WI38 (cell line): ENCODE data around the gene TNFAIP8L3.

Source experiments
- H3K4me3 ChIP-seq: 2 replicates; pipeline ENCODE4 v1.5.1; 2011; ENCODE audit warnings: low read depth, mild to moderate bottlenecking, control low read depth, low read length
- TF ChIP-seq, protein P1 (sequence below): IDR thresholded peaks from 2 replicates; pipeline ENCODE4 v1.5.1; 2012; ENCODE audit warnings: low read depth, mild to moderate bottlenecking, control low read depth, low read length

Gene TNFAIP8L3

DNA sequence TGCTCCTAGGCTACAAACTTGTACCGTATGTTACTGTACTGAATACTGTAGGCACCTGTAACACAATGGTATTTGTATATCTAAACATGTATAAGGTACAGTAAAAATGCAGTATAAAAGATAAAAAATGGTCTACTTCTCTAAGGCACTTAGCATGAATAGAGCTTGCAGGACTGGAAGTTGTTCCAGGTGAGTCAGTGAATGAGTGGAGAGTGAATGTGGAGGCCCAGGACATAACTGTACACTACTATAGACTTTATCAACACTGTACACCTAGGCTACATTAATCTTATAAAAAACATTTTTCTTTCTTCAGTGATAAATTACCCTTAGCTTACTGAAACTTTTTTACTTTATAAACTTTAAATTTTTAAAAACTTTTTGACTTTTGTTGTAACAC lies 12.5 kb downstream of the TNFAIP8L3 start:
- TF ChIP-seq, protein P1, sequence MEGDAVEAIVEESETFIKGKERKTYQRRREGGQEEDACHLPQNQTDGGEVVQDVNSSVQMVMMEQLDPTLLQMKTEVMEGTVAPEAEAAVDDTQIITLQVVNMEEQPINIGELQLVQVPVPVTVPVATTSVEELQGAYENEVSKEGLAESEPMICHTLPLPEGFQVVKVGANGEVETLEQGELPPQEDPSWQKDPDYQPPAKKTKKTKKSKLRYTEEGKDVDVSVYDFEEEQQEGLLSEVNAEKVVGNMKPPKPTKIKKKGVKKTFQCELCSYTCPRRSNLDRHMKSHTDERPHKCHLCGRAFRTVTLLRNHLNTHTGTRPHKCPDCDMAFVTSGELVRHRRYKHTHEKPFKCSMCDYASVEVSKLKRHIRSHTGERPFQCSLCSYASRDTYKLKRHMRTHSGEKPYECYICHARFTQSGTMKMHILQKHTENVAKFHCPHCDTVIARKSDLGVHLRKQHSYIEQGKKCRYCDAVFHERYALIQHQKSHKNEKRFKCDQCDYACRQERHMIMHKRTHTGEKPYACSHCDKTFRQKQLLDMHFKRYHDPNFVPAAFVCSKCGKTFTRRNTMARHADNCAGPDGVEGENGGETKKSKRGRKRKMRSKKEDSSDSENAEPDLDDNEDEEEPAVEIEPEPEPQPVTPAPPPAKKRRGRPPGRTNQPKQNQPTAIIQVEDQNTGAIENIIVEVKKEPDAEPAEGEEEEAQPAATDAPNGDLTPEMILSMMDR, result no peak

DNA sequence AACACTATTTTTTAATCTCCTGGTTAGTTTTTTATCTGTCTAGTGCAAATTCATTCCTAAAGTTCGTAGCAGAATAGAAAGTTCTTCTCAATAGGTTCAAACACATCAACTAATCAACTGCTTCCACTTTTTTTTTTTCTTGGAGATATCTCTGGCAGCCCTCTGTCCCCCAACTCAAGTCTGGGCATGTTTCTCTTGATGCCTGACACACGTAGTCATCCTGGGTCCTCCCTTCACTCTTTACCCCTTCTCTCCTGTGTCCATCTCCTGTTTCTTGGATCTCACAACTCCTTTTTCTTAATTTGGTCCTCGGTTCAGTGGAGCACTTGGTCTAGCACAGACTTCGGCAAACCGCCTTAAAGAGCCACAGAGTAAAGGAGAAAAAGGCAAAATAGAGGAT lies 14.4 kb downstream of the TNFAIP8L3 start:
- H3K4me3 ChIP-seq, result no peak overlapping the region
- TF ChIP-seq, protein P1, result no peak

More for the DNA sequence above, 12.5 kb downstream of the TNFAIP8L3 start:
- no peak overlapping the region for H3K4me3 ChIP-seq

DNA sequence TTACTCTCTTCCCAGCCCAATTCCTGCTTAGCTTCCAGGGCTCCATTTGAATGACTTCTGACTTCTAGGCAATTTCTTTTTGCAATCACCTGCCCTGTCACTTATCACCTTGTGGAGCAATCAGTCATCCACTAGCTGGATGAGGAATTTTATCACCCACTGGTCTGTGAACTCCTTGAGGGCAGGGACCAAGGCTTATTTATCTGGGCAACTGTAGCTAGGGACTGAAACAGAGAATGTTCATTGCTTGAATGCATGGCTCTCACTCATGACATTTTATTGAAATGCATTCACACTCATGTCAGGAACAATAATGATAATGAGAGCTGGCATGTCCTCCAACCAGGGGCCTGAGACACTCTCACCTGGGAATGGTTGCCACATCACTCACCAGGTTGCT lies 15.5 kb downstream of the TNFAIP8L3 start:
- TF ChIP-seq, protein P1, result no peak
- no peak overlapping the region for H3K4me3 ChIP-seq

DNA sequence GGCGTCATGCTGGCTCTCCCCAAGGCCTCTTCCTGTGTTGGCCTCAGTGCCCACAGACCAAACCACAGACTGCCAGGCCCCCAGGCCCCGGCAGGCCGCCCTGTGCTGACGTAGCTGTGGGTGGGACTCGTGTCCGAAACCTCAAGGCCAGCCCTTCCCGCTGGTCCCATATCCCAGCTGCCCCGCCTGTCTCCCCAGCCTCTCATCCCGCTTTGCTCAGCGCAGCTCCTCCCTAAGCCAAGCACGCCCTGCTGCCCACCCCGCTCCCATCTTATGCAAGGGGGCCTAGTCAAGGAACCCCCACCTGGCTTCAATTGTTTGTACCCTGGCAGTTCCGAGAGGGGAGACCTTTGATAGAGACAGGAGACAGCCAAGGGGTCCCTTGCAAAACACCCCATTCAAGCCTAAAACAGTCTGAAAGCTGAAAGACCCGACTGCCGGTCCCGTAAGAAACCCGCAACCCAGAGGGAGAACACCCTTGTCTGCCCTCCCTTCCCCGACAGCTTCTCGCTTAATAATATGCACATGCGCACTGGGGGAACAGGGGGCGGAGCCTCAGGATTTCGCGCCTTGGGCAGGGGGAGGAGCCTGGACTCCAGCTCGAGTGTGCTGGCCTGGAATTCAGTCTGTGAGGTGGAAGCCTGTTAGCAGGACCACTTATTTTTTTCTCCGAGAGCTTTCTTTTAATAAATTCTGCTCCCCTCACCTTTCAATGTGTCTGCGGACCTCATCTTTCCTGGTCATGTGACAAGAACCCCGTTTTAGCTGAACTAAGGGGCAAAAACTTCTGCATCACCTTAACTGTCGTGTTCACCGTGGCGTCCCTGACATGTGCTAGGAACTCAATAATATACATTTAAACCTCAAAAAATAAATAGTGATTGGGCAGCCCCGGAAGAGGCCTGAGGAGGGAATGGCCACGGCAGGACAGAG lies 17.2 kb downstream of the TNFAIP8L3 start:
- TF ChIP-seq, protein P1, result no peak
- H3K4me3 ChIP-seq, result no peak overlapping the region

DNA sequence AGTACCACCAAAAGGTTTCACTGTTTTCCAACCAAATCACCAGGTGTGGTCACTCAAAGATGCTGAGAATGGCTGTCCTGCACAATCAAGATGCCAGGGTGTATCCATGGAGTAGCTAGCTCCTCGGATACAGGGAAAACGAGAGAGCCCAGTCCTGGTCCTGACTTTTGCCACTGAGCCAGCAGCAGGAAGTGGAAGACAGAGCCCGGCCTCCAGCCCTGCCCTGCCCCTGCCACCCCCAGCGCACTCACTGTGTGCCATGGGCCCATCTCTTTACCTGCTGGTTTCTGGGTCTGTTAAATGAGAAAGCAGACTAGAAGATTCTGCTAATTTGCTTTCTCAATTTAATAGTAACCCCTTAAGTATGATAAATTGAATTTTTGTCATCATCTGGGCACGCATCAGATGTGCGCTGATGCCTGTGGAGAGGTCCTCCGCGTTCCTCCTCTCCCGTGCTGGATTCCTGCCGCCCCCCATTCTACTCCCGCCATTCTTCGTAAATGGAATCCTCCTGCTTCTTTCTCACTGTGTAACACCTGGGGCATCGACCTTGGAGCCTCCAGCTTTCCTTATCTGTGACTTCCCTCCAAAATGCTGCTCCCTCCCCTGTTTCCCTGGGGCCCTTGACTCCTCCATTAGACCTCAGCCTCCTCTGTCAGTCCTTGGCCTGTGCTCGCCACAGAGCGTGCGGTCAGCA lies 18.0 kb downstream of the TNFAIP8L3 start:
- TF ChIP-seq, protein P1, result no peak

DNA sequence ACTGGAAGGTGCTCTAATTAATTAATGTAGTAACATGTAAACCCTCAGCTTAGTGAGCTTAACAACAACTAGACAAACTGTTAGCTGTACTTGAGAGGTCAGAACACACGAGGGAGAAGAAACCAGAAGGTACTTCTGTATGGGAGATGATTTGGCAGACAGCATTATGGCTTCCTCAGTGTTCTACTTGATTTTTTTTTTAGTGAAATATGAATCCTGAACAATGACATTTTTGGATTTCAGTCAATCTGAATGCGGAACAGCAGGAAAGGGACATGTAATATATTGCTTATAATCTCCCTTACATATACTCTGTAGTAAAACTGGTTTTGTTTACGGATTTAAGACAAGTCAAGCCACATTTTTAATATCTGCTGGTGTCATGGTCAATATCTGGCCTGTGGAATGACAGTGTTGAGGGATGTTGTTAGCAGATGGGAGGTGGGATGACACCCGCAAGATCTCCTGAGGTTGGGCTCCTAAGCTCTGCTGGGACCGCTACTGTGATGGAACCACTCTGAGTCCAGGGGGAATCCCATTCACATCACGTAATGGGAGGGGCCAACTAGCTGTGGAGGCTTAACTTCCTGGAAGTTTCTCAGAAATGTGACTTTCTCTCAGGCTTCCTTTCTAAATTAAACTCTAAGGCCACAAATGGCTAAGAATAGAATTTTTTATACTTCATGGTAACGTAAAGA lies 18.7 kb downstream of the TNFAIP8L3 start:
- TF ChIP-seq, protein P1, result no peak
- no peak overlapping the region for H3K4me3 ChIP-seq

More for the DNA sequence above, 18.0 kb downstream of the TNFAIP8L3 start:
- no peak overlapping the region for H3K4me3 ChIP-seq
